GM21825 (cell line): ENCODE data around the gene VASN.
"Not testable (repeated sequence)": the region's sequence is repeated elsewhere in the genome, so short reads cannot be mapped to it uniquely, and the experiment has no call there.

ENCODE experiments used
- ATAC-seq: cut with Tn5 transposase; IDR thresholded peaks from one replicate; pipeline ENCODE4 v1.9.1; 2021; ENCODE audit warnings: mild to moderate bottlenecking, moderate library complexity; ENCODE audit not compliant: unreplicated experiment

The VASN gene

GRCh38 chr16:4371357-4372000, at the start of gene VASN:
VASN (plus strand) TSS chr16:4371848; CDS start chr16:4380878, 9,030 bp downstream.
- peak; percentile 61 for ATAC-seq

GRCh38 chr16:4322121-4323052, 49.3 kb upstream of the VASN start:
- no peak for ATAC-seq

- no peak for ATAC-seq
These were observed 48.4 kb upstream of the VASN start for GRCh38 chr16:4323071-4323844.

- no peak for ATAC-seq
These were observed 47.7 kb upstream of the VASN start for GRCh38 chr16:4323845-4324488.

GRCh38 chr16:4324492-4325252, 47.0 kb upstream of the VASN start:
- ATAC-seq, result no peak

GRCh38 chr16:4325253-4325758, 46.3 kb upstream of the VASN start:
- no peak for ATAC-seq

GRCh38 chr16:4327386-4328045, 44.1 kb upstream of the VASN start:
- no peak for ATAC-seq

GRCh38 chr16:4328046-4328781, 43.4 kb upstream of the VASN start:
- ATAC-seq, result no peak

GRCh38 chr16:4328782-4329775, 42.6 kb upstream of the VASN start:
- no peak for ATAC-seq

GRCh38 chr16:4330277-4330874, 41.3 kb upstream of the VASN start:
- no peak for ATAC-seq

- ATAC-seq, result no peak
These were observed 39.6 kb upstream of the VASN start for GRCh38 chr16:4332083-4332482.

- no peak for ATAC-seq
These were observed 38.9 kb upstream of the VASN start for GRCh38 chr16:4332623-4333307.

GRCh38 chr16:4333308-4333638, 38.4 kb upstream of the VASN start:
- no peak for ATAC-seq

- not testable (repeated sequence) for ATAC-seq
These were observed 37.9 kb upstream of the VASN start for GRCh38 chr16:4333714-4334113.

- no peak for ATAC-seq
These were observed 36.7 kb upstream of the VASN start for GRCh38 chr16:4334724-4335495.
